ENCODE measurements around the gene LHX3. TPM values are rescaled to one million over a fixed set of nuclear protein-coding genes. Genes with fewer than 3 reads are reported as not detected.

LHX3 gene
- total RNA-seq, 1 donor from 2014 or later: not detected

DNA sequence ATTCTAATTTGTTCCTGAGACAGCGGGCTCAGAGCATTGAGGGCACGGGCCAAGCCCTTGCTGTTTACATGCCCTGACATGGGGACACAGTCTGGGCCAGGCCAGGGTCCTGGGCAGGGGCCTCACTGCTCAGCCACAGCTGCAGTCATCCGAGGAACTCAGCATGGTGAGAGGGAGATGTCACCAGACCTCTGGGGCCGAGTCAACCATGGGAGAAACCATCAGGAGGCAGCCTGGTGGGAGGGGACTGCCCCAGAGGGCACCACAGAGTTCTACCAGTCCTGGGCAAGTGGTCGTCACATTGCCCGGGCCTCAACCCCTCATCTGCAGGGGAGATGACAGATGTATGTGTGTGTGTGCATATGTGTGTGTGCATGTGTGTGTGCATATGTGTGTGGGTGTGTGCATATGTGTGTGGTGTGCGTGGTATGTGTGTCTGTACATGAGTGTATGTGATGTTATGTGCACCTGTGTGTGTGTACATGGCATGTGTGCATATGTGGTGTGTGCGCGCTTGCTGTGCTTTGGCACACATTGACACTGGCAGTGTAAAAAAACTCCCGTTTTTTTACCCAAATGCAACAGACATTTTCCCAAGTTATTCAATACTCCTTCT is 43.8 kb downstream of the LHX3 start:
- no peaks in the 10 kb centered on the region for H3K36me3 Mint-ChIP-seq (ENCODE audit: low read depth, unreplicated experiment)
- no peak overlapping the region for H3K4me3 Mint-ChIP-seq (ENCODE audit: unreplicated experiment)
- peaks cover 2% of the 10 kb centered on the region for H3K27me3 Mint-ChIP-seq (ENCODE audit: unreplicated experiment)
- TF ChIP-seq, protein P1, sequence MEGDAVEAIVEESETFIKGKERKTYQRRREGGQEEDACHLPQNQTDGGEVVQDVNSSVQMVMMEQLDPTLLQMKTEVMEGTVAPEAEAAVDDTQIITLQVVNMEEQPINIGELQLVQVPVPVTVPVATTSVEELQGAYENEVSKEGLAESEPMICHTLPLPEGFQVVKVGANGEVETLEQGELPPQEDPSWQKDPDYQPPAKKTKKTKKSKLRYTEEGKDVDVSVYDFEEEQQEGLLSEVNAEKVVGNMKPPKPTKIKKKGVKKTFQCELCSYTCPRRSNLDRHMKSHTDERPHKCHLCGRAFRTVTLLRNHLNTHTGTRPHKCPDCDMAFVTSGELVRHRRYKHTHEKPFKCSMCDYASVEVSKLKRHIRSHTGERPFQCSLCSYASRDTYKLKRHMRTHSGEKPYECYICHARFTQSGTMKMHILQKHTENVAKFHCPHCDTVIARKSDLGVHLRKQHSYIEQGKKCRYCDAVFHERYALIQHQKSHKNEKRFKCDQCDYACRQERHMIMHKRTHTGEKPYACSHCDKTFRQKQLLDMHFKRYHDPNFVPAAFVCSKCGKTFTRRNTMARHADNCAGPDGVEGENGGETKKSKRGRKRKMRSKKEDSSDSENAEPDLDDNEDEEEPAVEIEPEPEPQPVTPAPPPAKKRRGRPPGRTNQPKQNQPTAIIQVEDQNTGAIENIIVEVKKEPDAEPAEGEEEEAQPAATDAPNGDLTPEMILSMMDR (IDR thresholded peaks at IDR 0.05; ENCODE audit: unreplicated experiment): no peak
- no peak overlapping the region for H3K27ac Mint-ChIP-seq (ENCODE audit: unreplicated experiment)
- no peaks in the 10 kb centered on the region for H3K9me3 Mint-ChIP-seq (ENCODE audit: unreplicated experiment)
- no peaks in the 10 kb centered on the region for H3K4me1 Mint-ChIP-seq (ENCODE audit: unreplicated experiment)
- no peak for DNase-seq (ENCODE audit: low spot score)

DNA sequence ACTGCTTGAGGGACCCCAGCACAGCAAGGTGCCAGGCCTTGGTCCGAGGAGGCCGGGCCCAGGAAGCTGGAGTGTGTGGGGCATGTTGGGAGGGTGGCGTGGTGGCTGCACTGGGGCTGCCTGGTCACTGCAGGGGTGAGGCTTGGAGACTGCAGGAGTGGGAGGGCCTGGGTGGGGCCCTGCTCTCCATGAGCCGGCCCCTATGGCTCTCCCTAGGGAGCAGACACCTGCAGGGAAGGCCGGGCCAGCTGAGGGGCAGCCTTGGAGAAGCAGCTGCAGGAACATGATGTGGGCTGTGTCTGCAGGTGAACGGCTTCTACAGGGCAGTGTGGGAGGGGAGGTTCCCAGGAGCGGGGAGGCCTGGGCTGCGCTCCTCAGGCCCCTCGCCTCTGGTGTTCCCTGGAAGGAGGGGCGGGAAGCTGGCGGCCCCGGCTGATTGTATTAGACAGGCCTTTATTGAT is 44.5 kb downstream of the LHX3 start:
- no peak overlapping the region for H3K27ac Mint-ChIP-seq (ENCODE audit: unreplicated experiment)

DNA sequence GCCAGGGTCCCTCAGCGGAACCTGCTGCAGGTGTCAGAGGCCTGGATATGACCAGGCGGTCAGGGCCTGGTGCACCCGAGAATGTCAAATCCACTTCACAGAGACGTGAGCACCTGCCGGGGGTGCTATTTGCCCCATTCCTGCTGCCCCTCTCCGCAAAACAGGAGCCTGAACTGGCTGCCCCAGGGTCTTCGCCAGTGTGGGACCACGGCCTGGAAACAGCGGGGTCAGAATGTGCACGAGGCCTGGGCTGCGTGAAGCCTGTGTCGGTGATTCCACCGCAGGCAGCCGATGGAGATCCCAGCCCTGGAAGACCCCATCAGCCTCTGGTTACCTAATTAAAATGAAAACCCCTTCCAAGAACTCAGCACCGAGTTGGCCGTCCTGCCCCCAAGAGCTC is 45.1 kb downstream of the LHX3 start:
- Mint-ChIP-seq H3K4me1 (ENCODE audit: unreplicated experiment) (no peaks in the 10 kb centered on the region), H3K4me3 (ENCODE audit: unreplicated experiment) (no peak overlapping the region), H3K27ac (ENCODE audit: unreplicated experiment) (no peak overlapping the region), H3K9me3 (ENCODE audit: unreplicated experiment) (no peaks in the 10 kb centered on the region), H3K27me3 (ENCODE audit: unreplicated experiment) (peaks cover 3% of the 10 kb centered on the region), H3K36me3 (ENCODE audit: low read depth, unreplicated experiment) (no peaks in the 10 kb centered on the region)
- no peak for DNase-seq (ENCODE audit: low spot score)
- TF ChIP-seq, protein P1 (IDR thresholded peaks at IDR 0.05; ENCODE audit: unreplicated experiment): no peak

More for the DNA sequence above, 44.5 kb downstream of the LHX3 start:
- H3K4me1 Mint-ChIP-seq (ENCODE audit: unreplicated experiment): no peaks in the 10 kb centered on the region
- TF ChIP-seq, protein P1 (IDR thresholded peaks at IDR 0.05; ENCODE audit: unreplicated experiment): no peak
- H3K36me3 Mint-ChIP-seq (ENCODE audit: low read depth, unreplicated experiment): no peaks in the 10 kb centered on the region
- H3K4me3 Mint-ChIP-seq (ENCODE audit: unreplicated experiment): no peak overlapping the region
- no peak for DNase-seq (ENCODE audit: low spot score)
- H3K9me3 Mint-ChIP-seq (ENCODE audit: unreplicated experiment): no peaks in the 10 kb centered on the region
- peaks cover 2% of the 10 kb centered on the region for H3K27me3 Mint-ChIP-seq (ENCODE audit: unreplicated experiment)

DNA sequence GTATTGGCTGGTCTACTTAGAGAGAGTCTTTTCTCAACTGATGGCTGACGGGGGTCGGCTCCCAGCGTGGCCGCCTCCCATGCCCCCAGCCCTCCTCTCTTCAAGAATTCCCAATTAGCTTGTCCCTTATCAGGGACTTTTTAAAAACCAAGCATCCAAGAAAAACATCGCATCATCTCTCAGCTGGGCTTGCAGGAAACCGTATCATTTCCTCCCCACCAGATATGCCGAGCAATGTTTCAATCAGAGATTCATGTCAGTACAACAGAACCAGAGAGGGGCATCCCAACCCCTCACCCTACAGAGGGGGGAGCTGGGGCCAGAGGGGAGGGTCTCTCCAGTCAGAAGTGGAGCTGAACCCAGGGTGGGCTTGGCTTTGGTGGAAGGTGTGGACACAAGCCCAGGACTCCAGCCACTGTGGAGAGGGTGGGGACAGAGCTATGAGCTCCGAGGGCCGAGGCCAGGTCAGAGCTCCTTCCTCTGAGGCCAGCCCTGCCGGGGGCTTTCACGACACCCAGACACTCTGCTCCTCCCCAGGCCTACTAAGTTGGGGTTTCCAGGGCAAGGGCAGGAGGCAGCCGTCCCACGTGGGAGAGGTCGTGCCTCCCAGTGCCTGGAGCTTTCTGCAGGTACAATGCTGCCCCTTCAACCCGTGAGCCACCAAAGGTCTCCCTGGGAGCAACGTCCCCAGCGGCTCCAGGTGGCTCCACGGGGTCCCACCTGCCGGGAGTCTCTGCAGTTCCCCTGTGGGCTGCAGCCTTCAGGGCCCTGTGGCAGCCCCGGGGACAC is 47.3 kb downstream of the LHX3 start:
- Mint-ChIP-seq H3K36me3 (ENCODE audit: low read depth, unreplicated experiment) (no peaks in the 10 kb centered on the region), H3K9me3 (ENCODE audit: unreplicated experiment) (no peaks in the 10 kb centered on the region), H3K4me1 (ENCODE audit: unreplicated experiment) (no peaks in the 10 kb centered on the region), H3K4me3 (ENCODE audit: unreplicated experiment) (no peak overlapping the region), H3K27ac (ENCODE audit: unreplicated experiment) (no peak overlapping the region), H3K27me3 (ENCODE audit: unreplicated experiment) (peaks cover 3% of the 10 kb centered on the region)
- TF ChIP-seq, protein P1 (IDR thresholded peaks at IDR 0.05; ENCODE audit: unreplicated experiment): no peak
- DNase-seq (ENCODE audit: low spot score): no peak
